IPS-18c (cell line): Measurements from ENCODE around the gene CROT.
A peak's percentile ranks its signal among the peaks of the same experiment; 100 is the strongest.

Experiments used
- H3K4me3 ChIP-seq: 2 replicates; pipeline ENCODE4 v1.7.0; 2013; ENCODE audit warnings: low read depth, mild to moderate bottlenecking, low read length, moderate library complexity; ENCODE audit not compliant: insufficient read depth
- H3K9me3 ChIP-seq: one replicate; pipeline ENCODE4 v1.6.1; 2013; ENCODE audit warnings: mild to moderate bottlenecking, low read length, moderate library complexity; ENCODE audit not compliant: control insufficient read depth, insufficient read depth

CROT gene

DNA sequence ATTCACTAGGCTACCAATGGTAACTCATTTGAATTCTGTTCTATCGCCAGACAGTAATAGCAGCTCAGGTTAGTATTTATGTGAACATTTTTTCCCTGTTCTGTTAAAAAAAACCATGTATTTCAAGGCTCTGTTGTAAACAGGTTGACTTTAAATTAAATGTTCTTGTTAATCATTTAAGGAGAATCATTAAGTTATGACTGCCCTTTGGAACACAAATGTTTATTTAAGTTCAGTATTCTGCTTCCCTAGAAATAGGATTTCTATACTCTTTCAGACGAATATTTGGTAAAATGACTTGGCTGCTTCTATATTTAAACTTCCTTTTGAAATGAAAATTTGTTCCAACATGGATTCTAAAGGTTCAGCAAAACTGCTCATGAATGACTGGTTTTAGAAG lies 13.1 kb upstream of the CROT start:
- no peak overlapping the region for H3K4me3 ChIP-seq
- H3K9me3 ChIP-seq: peaks cover 3% of the 10 kb centered on the region

DNA sequence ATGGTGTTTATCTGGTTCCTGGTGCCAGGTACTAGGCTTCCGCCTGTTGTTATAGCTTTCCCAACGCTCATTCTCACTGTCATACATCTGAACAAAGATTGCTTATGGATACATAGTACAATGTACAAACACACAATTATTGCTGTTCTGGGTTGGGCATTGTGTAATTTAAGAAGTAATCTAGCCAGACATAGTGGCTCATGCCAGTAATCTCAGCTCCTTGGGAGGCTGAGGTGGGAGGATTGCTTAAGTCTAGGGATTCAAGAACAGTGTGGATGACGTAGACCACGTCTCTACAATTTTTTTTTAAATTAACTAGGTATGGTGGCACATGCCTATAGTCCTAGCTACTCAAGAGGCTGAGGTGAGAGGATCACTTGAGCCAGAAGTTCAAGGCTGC lies 9.3 kb upstream of the CROT start:
- no peak overlapping the region for H3K4me3 ChIP-seq
- H3K9me3 ChIP-seq: no peaks in the 10 kb centered on the region

DNA sequence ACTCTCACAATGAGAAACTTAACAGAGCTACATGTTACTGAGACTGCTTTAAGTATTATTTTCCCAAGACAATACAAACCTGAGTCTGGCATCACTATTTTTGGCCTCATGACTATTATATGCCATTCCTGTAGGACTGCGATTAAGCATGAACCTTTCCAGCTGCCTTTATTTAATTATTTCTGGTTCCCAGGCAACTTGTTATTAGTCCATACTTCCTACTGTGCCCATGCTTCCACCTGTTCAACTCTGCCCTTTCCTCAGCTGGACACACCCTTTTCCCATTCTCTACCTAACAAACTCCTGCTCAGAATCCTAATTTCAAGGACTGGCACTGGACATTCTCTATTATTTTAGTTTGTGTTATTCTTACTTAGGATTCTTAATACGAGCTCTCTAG lies 8.1 kb upstream of the CROT start:
- Histone ChIP-seq H3K4me3 (no peak overlapping the region), H3K9me3 (no peaks in the 10 kb centered on the region)

DNA sequence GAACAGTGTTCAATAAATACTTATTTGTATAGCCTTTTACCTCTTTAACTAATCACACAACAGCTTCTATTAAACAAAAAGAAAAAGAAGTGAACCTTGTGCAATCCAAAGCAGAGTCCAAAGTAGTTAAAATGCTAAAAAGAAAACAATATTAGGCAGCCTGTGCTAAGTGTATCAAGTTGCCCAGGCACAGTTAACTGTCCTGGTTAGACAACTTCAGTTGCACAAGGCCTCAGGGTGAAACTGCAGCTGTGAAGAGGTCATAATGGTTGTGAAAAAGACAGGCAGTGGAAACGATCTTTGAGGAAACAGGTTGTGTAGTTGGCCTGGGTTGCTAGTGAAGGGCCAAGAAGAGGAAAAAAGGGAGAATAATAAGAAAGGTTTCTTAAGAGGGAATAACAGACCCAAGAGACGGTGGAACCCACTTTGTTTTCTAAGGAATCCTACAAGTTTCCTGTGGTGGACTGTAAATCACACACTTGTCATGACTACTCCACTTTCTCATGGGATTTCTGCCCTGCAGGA lies 6.0 kb upstream of the CROT start:
- Histone ChIP-seq H3K9me3 (no peaks in the 10 kb centered on the region), H3K4me3 (no peak overlapping the region)

DNA sequence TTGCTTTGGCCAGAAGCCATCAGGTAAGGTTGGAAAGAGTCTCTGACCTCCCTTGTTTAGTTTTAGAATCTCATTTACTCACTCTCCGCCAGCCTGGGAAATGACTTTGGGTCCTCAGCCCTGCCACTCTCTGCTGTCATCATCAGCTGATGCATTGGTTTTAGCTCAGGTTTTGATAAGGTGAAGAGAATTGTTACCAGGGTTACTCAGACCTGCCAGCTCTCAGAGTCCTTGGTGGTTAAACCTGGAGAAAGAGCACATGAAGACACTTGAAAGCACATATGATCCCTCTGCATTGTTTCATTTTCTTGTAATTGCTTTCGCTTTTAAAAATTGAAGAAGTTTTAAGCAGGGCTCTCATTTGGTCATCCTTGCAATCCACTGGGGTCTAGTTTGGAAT lies 4.0 kb upstream of the CROT start:
- Histone ChIP-seq H3K4me3 (no peak overlapping the region), H3K9me3 (no peaks in the 10 kb centered on the region)

DNA sequence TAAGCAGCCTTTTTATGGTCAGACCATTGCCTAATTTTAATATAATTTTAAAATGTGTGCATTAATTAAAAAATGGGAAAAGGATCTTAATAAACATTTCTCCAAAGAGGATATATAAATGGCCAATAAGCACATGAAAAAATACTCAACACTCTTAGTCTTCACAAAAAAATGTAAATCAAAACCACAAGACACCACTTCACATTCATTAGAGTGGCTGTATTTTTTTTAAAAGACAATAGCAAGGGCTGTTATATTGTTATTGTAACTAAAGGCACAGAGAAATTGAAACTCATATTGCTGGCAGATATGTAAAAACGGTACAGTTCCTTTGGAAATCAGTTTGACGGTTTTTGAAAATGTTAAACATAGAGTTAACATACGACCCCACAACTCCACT lies 3.2 kb upstream of the CROT start:
- Histone ChIP-seq H3K9me3 (no peaks in the 10 kb centered on the region), H3K4me3 (no peak overlapping the region)

DNA sequence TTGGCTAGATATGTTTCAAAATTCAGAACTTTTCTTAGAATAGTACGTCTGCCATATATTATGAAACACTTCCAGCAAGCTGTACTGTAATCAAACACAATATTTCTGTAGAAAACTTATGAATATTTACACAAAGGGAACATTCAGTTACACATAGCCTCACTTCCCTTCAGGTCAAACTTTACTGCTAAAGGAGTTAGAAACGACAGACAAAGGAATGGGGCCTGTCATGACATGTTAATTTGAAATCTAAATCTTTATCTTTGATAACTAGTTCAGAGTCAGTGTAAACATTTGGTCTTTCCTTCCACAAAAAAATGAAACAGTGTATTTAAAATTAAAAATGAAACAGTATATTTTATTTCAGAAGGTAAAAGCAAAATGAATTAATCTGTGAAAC lies 1.0 kb upstream of the CROT start:
- peak overlapping the region; percentile 82; the same call in 1 of the 2 replicates for H3K4me3 ChIP-seq

DNA sequence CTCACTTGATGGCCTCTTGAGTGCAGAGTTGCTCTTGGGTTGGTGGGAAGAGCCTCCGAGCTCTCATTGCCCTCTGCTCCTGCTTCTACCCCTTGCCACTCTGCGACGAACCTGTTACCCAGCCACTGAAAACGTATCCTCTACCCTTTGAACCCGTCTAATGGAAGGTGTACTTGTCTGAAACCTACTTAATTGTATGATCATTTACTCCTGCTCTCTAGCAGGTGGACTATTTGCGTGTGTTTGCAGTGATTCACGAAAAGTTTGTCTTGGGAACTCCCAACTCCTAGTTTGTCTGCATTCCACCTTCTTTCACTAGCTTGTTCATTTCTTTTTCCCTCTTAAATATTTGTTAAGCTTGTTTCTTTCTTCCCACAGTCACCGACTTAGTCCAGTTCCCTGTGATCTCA lies 503 bp downstream of the CROT start:
- H3K9me3 ChIP-seq: no peaks in the 10 kb centered on the region
- peak overlapping the region; percentile 82 for H3K4me3 ChIP-seq

More for the DNA sequence above, 1.0 kb upstream of the CROT start:
- no peaks in the 10 kb centered on the region for H3K9me3 ChIP-seq

DNA sequence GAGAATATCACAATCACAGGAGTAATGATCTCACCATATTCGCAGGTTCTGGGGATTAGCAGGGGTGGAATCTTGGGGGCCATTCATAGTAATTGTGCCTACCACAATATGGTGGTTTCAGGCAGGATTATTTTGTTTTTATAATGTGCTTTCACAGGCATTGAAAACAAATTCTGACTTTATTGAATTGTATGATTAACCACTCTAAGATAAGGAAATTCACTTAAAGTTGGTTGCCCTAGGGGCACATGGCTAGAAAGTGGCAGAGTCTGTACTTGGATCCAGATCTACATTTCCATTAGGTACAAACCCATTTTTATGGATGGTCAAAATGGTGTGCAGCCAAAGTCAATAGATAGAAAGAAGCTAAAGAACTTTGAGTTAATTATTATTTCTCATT lies 1.7 kb downstream of the CROT start:
- Histone ChIP-seq H3K4me3 (no peak overlapping the region), H3K9me3 (no peaks in the 10 kb centered on the region)

DNA sequence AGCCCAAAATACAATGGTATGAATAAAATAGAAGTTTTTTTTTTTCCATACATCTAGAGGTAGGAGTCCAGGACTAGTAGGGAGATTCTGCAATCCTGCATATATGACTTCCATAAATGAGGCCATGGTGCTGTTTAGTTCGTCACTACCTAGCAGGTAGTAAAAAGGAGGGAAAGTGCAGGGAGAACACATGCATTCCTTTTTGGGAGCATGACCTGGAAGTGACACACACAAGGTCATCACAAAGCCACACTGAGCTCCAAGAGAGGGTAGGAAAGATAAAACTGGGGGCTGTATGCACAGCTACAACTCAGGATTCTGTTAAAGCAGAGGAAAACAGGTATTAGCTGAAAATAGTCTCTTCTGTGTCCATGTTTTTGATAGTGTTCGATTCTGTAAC lies 2.2 kb downstream of the CROT start:
- Histone ChIP-seq H3K4me3 (no peak overlapping the region), H3K9me3 (no peaks in the 10 kb centered on the region)

DNA sequence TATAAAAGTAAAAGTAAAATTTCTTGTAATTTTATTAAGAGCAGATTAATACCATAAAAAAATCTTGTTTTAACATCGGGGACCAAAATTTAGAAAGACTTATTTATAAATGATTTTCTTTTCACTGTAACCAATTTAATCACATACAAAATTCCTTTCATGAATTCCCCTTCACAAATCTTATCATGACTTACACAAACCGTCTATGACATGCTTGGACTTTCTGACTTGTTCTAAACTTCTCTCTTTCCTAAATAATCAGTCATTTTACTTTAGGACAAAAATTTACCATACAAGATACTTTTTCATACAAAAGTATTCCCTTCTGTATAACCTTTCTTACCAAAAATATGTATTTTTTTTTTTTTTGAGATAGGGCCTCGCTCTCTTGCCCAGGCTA lies 9.3 kb downstream of the CROT start:
- Histone ChIP-seq H3K4me3 (no peak overlapping the region), H3K9me3 (peaks cover 14% of the 10 kb centered on the region)

DNA sequence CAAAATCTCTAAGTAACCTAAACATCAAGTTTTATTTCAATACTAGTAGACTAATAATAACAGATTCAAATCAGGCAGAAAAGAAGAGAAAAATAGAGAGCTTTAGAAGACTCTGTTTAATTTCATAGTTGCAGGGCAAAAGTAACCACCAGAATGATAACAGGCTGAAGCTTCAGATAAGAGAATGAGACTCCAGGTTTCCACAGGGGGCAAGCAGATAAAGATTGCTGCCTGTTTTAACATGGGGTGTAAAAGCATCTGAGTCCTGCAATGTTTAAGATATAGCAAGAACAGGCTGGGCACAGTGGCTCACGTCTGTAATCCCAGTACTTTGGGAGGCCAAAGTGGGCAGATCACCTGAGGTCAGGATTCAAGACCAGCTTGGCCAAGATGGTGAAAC lies 11.0 kb downstream of the CROT start:
- H3K4me3 ChIP-seq: no peak overlapping the region
- peaks cover 14% of the 10 kb centered on the region for H3K9me3 ChIP-seq

DNA sequence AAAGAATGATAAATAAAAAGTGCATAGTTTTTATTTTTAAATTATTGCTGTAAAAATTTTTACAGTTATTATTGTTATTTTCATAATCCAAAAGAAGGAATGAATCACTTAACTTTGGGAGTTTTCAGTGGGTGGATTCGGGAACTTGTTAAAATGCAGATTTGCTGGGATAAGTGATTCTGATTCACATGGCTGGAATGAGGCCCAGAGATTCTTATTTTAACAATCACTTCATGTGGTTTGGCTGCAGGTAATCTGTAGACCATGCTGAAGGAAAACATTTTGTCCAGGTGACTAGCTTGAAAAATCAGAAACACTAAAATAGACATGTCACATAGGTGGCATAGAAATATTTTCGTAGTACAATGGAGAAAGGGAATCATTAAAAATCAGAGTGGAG lies 13.9 kb downstream of the CROT start:
- peaks cover 14% of the 10 kb centered on the region for H3K9me3 ChIP-seq
- no peak overlapping the region for H3K4me3 ChIP-seq

DNA sequence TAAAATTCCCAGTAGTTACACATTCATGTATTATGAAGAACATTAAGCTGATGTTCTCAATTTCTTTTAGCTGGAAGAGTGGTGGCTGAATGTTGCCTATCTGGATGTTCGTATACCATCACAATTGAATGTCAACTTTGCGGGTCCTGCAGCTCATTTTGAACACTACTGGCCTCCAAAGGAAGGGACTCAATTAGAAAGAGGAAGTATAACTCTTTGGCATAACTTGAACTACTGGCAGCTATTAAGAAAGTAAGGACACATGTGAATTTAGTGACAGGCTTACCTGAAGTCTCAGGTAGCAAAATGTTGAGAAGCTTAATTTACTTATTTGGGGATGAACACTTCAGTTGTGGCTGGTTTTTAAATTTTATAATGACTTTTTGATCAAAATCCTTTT lies 15.9 kb downstream of the CROT start:
- Histone ChIP-seq H3K4me3 (no peak overlapping the region), H3K9me3 (no peaks in the 10 kb centered on the region)

DNA sequence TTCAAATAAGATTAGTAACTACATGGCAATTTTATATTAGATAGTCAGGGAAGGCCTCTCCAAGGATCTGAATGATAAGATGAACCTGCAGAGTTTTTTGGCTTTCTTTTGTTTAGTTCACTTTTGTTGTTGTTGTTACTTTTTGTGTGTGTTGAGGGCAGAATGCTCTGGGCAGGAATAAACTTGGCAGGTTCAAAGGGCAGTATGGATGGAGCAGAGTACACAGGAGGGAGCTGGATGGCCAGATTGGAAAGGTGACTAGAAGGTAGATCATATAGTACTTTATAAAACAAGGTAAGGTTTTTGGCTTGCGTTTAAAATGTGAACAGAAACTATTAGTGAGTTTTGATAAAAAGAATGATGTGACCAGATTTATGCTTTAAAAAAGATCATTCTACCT lies 17.9 kb downstream of the CROT start:
- Histone ChIP-seq H3K4me3 (no peak overlapping the region), H3K9me3 (no peaks in the 10 kb centered on the region)

DNA sequence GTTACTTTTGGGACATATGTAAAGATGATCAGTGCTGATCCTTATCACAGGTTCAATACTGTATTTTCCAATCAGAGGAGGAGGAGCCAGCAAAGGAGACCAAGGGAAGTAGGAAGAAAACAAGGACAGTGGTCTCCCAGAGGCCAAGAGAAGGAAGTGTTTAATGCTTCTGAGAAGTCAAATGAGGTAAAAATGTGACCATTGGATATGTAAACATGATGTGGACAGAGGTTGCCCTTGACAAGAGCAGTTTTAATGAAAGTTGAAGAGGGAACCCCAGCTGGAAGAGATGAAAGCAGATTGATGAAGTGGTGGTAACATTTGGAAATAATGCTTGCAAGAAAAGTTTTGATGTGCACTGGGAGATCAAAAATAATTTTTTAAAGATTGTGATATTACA lies 18.8 kb downstream of the CROT start:
- Histone ChIP-seq H3K4me3 (no peak overlapping the region), H3K9me3 (no peaks in the 10 kb centered on the region)

DNA sequence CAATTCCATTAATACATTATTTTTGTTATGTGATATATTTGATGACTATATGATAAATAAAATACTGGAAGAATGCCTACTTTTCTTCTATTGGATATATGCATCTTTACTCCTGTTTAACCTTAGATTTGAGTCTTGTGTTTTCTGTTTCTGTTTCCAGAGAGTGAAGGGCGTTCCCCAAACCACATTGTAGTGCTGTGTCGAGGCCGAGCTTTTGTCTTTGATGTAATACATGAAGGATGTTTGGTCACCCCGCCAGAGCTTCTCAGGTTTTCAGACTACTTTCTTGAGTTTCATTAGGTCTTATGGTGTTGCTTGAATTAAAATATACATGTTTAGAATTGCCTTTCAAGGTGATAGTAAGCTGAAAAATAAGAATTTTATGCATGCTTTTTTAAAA lies 23.8 kb downstream of the CROT start:
- Histone ChIP-seq H3K9me3 (no peaks in the 10 kb centered on the region), H3K4me3 (no peak overlapping the region)

DNA sequence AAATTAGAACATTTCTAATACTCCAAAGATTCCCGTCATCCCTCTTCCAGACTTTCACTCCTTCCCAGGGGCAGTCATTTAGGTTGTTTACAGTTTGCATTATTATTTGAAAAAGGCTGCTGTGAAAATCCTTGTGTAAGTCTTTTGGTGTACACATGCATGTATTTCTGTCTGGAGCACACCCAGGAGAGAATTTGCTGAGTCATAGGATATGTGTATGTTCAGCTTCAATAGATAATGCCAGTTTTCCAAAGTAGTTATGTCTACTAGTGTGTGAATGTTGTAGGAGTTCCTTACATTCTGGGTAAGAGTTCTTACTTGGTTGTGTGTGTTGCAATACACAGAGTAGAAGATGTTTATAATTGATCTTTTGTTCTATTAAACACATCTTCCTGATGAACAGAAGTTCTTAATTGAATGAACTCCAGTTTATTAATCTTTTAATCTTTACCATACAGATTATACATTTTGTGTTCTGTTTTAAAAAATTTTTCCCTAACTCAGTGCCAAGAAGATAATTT lies 25.3 kb downstream of the CROT start:
- Histone ChIP-seq H3K9me3 (no peaks in the 10 kb centered on the region), H3K4me3 (no peak overlapping the region)

DNA sequence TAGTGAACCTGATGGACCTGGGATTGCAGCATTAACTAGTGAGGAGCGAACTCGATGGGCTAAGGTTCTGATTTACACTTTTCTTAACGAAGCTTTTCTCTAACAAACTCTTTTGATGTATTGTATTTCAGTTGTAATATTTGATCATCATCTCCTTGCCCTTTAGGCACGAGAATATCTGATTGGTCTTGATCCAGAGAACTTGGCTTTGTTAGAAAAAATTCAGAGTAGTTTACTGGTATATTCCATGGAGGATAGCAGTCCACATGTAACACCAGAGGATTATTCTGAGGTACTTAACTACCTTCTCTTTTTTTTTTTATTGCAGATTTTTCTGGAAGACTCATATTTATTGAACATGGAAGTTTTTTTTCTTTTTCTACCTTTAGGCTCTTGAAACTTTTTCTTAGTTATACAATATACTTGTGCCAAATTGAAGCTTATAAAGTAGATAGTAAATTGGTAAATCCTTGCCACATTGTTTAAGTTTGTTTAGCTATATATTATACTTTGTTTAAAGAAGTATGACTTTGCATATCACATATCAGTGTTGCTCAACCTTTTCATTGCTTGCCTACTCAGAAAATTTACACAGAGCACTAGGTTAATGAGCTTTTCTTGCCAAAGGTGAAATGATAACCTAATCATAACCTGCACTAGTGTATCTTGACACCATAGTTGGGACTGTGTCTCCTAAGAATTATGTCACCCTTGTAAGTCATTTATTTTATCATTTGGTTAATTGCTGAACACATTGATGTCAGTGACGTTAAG lies 30.4 kb downstream of the CROT start:
- H3K4me3 ChIP-seq: no peak overlapping the region
- no peaks in the 10 kb centered on the region for H3K9me3 ChIP-seq
